H1 (cell line): ENCODE measurements around the gene PRPF6. TPM values are rescaled to one million over a fixed set of nuclear protein-coding genes. Genes with fewer than 3 reads are reported as not detected.

ENCODE experiments used
- CTCF ChIA-PET: fragments of 300-600 bp; sonication (Branson Sonifier 250); formaldehyde crosslinking; loops from one replicate; lab custom pipeline; 2021; ENCODE audit not compliant: partially characterized antibody; lab: Charles Lee
- POLR2A ChIA-PET: fragments of 300-600 bp; sonication (Branson Sonifier 250); formaldehyde crosslinking; loops from one replicate; lab custom pipeline; 2021; ENCODE audit warnings: inconsistent platforms; ENCODE audit not compliant: partially characterized antibody; lab: Charles Lee
- DNase-seq, 2 experiments: peaks; one replicate each; pipeline versions ENCODE4 v3.0.0 to v3.0.0-alpha.2; 2010 to 2022; ENCODE audit warnings: low spot score in 2 of 2, low read depth in 1 of 2, mixed read lengths in 1 of 2
- FAIRE-seq: peaks from 2 replicates; lab custom pipeline; 2011; peaks lifted over from hg19 to GRCh38; lab: Jason Lieb, UNC
- H2AFZ ChIP-seq: 2 replicates; pipeline ENCODE4 v1.8.1; 2012; ENCODE audit warnings: low read length, inconsistent platforms
- H2AK5ac ChIP-seq: 2 replicates; pipeline ENCODE4 v1.6.1; 2013; ENCODE audit warnings: low read depth, low read length
- H2BK120ac ChIP-seq: replicated peaks from 2 replicates; pipeline ENCODE3; 2013; ENCODE audit warnings: low read depth, low read length, inconsistent platforms
- H2BK12ac ChIP-seq: 2 replicates; pipeline ENCODE4 v1.6.1; 2013; ENCODE audit warnings: low read depth, low read length
- H2BK15ac ChIP-seq: 2 replicates; pipeline ENCODE4 v1.6.1; 2013; ENCODE audit warnings: low read length
- H2BK20ac ChIP-seq: 2 replicates; pipeline ENCODE4 v1.6.1; 2013; ENCODE audit warnings: low read length
- H2BK5ac ChIP-seq: 2 replicates; pipeline ENCODE4 v1.6.1; 2013; ENCODE audit warnings: low read depth, low read length
- H3K14ac ChIP-seq: 2 replicates; pipeline ENCODE4 v1.6.1; 2013; ENCODE audit warnings: inconsistent platforms; ENCODE audit not compliant: insufficient read length
- H3K18ac ChIP-seq: 2 replicates; pipeline ENCODE4 v1.6.1; 2013; ENCODE audit warnings: low read length; ENCODE audit errors: extremely low read depth
- H3K23ac ChIP-seq: 2 replicates; pipeline ENCODE4 v1.6.1; 2013; ENCODE audit warnings: inconsistent platforms; ENCODE audit not compliant: insufficient read length
- H3K23me2 ChIP-seq: 2 replicates; pipeline ENCODE4 v1.6.1; 2013; ENCODE audit warnings: low read depth, low read length
- H3K27ac ChIP-seq: 2 replicates; pipeline ENCODE4 v1.6.1; 2011; ENCODE audit warnings: low read depth, low read length, inconsistent platforms
- H3K27me3 ChIP-seq, 4 experiments: replicated peaks in 1 of 4; 1 replicate in 1 of 4; 2 replicates in 3 of 4; pipeline versions ENCODE4 v1.6.1 to v1.8.1; 2011 to 2013; ENCODE audit warnings: low read length in 3 of 4, mild to moderate bottlenecking in 3 of 4, inconsistent platforms in 2 of 4, mixed read lengths in 2 of 4, moderate library complexity in 1 of 4; ENCODE audit not compliant: control insufficient read depth in 3 of 4, insufficient read depth in 3 of 4; ENCODE audit errors: extremely low read depth in 1 of 4
- H3K36me3 ChIP-seq, 4 experiments: 2 replicates each; pipeline versions ENCODE4 v1.6.1 to v1.8.1; 2011 to 2013; ENCODE audit warnings: mild to moderate bottlenecking in 4 of 4, low read length in 3 of 4, moderate library complexity in 2 of 4, control low read depth in 1 of 4, inconsistent platforms in 1 of 4; ENCODE audit not compliant: insufficient read depth in 4 of 4, control insufficient read depth in 2 of 4
- H3K4ac ChIP-seq: replicated peaks from 2 replicates; pipeline ENCODE3; 2013; ENCODE audit warnings: low read length, low read depth, mixed read lengths, inconsistent platforms; ENCODE audit not compliant: insufficient read length
- H3K4me1 ChIP-seq, 4 experiments: replicated peaks in 1 of 4; 1 replicate in 1 of 4; 2 replicates in 3 of 4; pipeline versions ENCODE4 v1.6.1 to v1.8.1; 2011 to 2013; ENCODE audit warnings: low read length in 3 of 4, inconsistent platforms in 2 of 4, mixed read lengths in 1 of 4; ENCODE audit not compliant: insufficient read depth in 4 of 4, control insufficient read depth in 3 of 4
- H3K4me2 ChIP-seq, 2 experiments: 2 replicates each; pipeline versions ENCODE4 v1.6.1 to v1.8.1; 2011 to 2013; ENCODE audit warnings: low read depth in 2 of 2, low read length in 2 of 2, control low read depth in 1 of 2, inconsistent platforms in 1 of 2, mild to moderate bottlenecking in 1 of 2; ENCODE audit not compliant: insufficient read depth in 1 of 2
- H3K4me3 ChIP-seq, 4 experiments: fragments of 200-600, 300-600 bp in 1 of 4; sonication (generic), shearing (Covaris generic), sonication (Bioruptor Twin) in 1 of 4; 2 replicates each; pipeline versions ENCODE4 v1.5.1 to v1.8.1; 2011 to 2016; ENCODE audit warnings: low read length in 4 of 4, low read depth in 3 of 4, control low read depth in 2 of 4, inconsistent platforms in 2 of 4, mild to moderate bottlenecking in 2 of 4, mixed read lengths in 1 of 4, moderate library complexity in 1 of 4; ENCODE audit not compliant: insufficient read depth in 2 of 4; ENCODE audit errors: extremely low read depth in 1 of 4
- H3K56ac ChIP-seq: replicated peaks from 2 replicates; pipeline ENCODE3; 2013; ENCODE audit warnings: low read depth, mild to moderate bottlenecking, mixed read lengths, low read length, inconsistent platforms; ENCODE audit not compliant: insufficient read length
- H3K79me1 ChIP-seq: 2 replicates; pipeline ENCODE4 v1.6.1; 2013; ENCODE audit warnings: low read depth, low read length, control low read depth
- H3K79me2 ChIP-seq, 2 experiments: 2 replicates each; pipeline versions ENCODE4 v1.6.1 to v1.8.1; 2012 to 2013; ENCODE audit warnings: low read length in 2 of 2, mild to moderate bottlenecking in 2 of 2, inconsistent platforms in 1 of 2; ENCODE audit not compliant: insufficient read depth in 2 of 2, control insufficient read depth in 1 of 2
- H3K9ac ChIP-seq, 4 experiments: replicated peaks in 1 of 4; 1 replicate in 1 of 4; 2 replicates in 3 of 4; pipeline versions ENCODE4 v1.6.1 to v1.8.1; 2011 to 2013; ENCODE audit warnings: low read depth in 3 of 4, low read length in 3 of 4, control low read depth in 2 of 4, mild to moderate bottlenecking in 2 of 4, moderate library complexity in 2 of 4, inconsistent platforms in 1 of 4; ENCODE audit errors: extremely low read depth in 1 of 4
- H3K9me3 ChIP-seq, 2 experiments: 2 replicates each; pipeline versions ENCODE4 v1.6.1 to v1.8.1; 2012 to 2013; ENCODE audit warnings: mild to moderate bottlenecking in 2 of 2, moderate library complexity in 2 of 2, control low read depth in 1 of 2, inconsistent platforms in 1 of 2, low read depth in 1 of 2, low read length in 1 of 2, mixed read lengths in 1 of 2; ENCODE audit not compliant: insufficient read depth in 2 of 2
- H4K20me1 ChIP-seq, 2 experiments: replicated peaks in 1 of 2; 2 replicates each; pipeline versions ENCODE3 to v1.8.1; 2011 to 2013; ENCODE audit warnings: inconsistent platforms in 2 of 2, low read length in 2 of 2, mild to moderate bottlenecking in 1 of 2; ENCODE audit not compliant: insufficient read depth in 2 of 2, control insufficient read depth in 1 of 2
- H4K5ac ChIP-seq: 2 replicates; pipeline ENCODE4 v1.6.1; 2013; ENCODE audit warnings: low read length, low read depth, mixed read lengths, inconsistent platforms; ENCODE audit not compliant: insufficient read length
- H4K8ac ChIP-seq: 2 replicates; pipeline ENCODE4 v1.8.0; 2013; ENCODE audit warnings: mild to moderate bottlenecking, moderate library complexity, low read length, inconsistent platforms; ENCODE audit not compliant: insufficient read depth; ENCODE audit errors: extremely low read depth
- H4K91ac ChIP-seq: replicated peaks from 2 replicates; pipeline ENCODE3; 2013; ENCODE audit warnings: low read length, mixed read lengths, inconsistent platforms; ENCODE audit not compliant: insufficient read length
- CEBPB ChIP-seq: IDR thresholded peaks from 2 replicates; pipeline ENCODE4 v1.6.1; 2012; ENCODE audit warnings: low read depth, low read length
- CREB1 ChIP-seq: IDR thresholded peaks from 2 replicates; pipeline ENCODE4 v1.6.1; 2012; ENCODE audit warnings: inconsistent platforms
- HDAC2 ChIP-seq, 2 experiments: fragments of 300-600 bp in 1 of 2; sonication (generic) in 1 of 2; IDR thresholded peaks; 2 replicates each; pipeline ENCODE4 v1.6.1; 2011 to 2012; ENCODE audit warnings: low read depth in 2 of 2, low read length in 2 of 2, mild to moderate bottlenecking in 2 of 2, moderate library complexity in 2 of 2, borderline replicate concordance in 1 of 2, inconsistent platforms in 1 of 2
- KDM1A ChIP-seq: fragments of 200-600, 300-600 bp; sonication (generic); IDR thresholded peaks from 2 replicates; pipeline ENCODE4 v1.7.1; 2016; ENCODE audit warnings: mild to moderate bottlenecking, low read length, borderline replicate concordance
- RNF2 ChIP-seq: fragments of 200-900, 300-1000 bp; sonication (generic); IDR thresholded peaks from 2 replicates; pipeline ENCODE4 v1.7.1; 2016; ENCODE audit warnings: borderline replicate concordance, low read depth, mild to moderate bottlenecking, antibody characterized with exemption, low read length; ENCODE audit not compliant: poor library complexity, severe bottlenecking; ENCODE audit errors: missing control alignments
- SAP30 ChIP-seq: fragments of 300-600 bp; sonication (generic); IDR thresholded peaks from 2 replicates; pipeline ENCODE4 v1.7.1; 2012; ENCODE audit warnings: low read length, moderate library complexity, mild to moderate bottlenecking, inconsistent platforms; ENCODE audit not compliant: insufficient read depth, insufficient replicate concordance
- SIX5 ChIP-seq: IDR thresholded peaks from 2 replicates; pipeline ENCODE4 v1.6.1; 2011; ENCODE audit warnings: mild to moderate bottlenecking, low read depth, low read length
- SP1 ChIP-seq: IDR thresholded peaks from 2 replicates; pipeline ENCODE4 v1.6.1; 2011; ENCODE audit warnings: low read depth, low read length
- TAF1 ChIP-seq: IDR thresholded peaks from 2 replicates; pipeline ENCODE4 v1.6.1; 2011; ENCODE audit warnings: mild to moderate bottlenecking, low read depth, low read length
- WGBS, 2 experiments: shearing (Covaris generic) in 1 of 2; methylation state at CpG; one replicate each; pipeline versions ENCODE4 v1.1.6 to v1.1.7; 2013 to 2015; ENCODE audit warnings: low lambda C conversion rate in 2 of 2, mixed read lengths in 2 of 2, inconsistent platforms in 1 of 2, low coverage in 1 of 2, missing lambda C conversion rate in 1 of 2; ENCODE audit not compliant: insufficient replicate concordance in 2 of 2, insufficient coverage in 1 of 2, insufficient read length in 1 of 2; ENCODE audit errors: extremely low coverage in 1 of 2, missing lambda C conversion rate in 1 of 2; 5-methylcytosine and 5-hydroxymethylcytosine counted together
- polyA plus RNA-seq, 7 experiments: library from polyadenylated mRNA; depleted of rRNA in 3 of 7; stranded (reverse) in 5 of 7; unstranded in 2 of 7; fragments of >200 nt in 5 of 7; fragments of 200-250 nt in 2 of 7; gene quantifications; 1 replicate in 5 of 7; 2 replicates in 1 of 7; 4 replicates in 1 of 7; pipeline versions ENCODE4 v1.2.1 to v1.2.3, GENCODE V29; 2011 to 2013; ENCODE audit warnings: missing spikeins in 2 of 7, mixed read lengths in 2 of 7
- total RNA-seq: library from RNA; stranded (reverse); fragmentation: NEBNext Ultra II Directional; extraction: Animal tissue kit (Norgen Biotek cat#: 25700); gene quantifications from 2 replicates; pipeline ENCODE4 v1.2.1, GENCODE V29; 2021
- TF ChIP-seq, protein P1 (sequence below): IDR thresholded peaks from 2 replicates; pipeline ENCODE4 v1.6.1; 2011; ENCODE audit warnings: low read depth, mild to moderate bottlenecking, low read length; ENCODE audit not compliant: insufficient read depth
- TF ChIP-seq, protein P2 (sequence below): IDR thresholded peaks from 2 replicates; pipeline ENCODE4 v1.6.1; 2011; ENCODE audit warnings: low read length, improper control_type of control experiment

PRPF6 gene
- total and polyA plus RNA-seq, 2 of the 8 experiments (the other 6 are each of a cell fraction or from before 2014, with no cell fraction given), result 27.9 to 76.9 TPM

DNA sequence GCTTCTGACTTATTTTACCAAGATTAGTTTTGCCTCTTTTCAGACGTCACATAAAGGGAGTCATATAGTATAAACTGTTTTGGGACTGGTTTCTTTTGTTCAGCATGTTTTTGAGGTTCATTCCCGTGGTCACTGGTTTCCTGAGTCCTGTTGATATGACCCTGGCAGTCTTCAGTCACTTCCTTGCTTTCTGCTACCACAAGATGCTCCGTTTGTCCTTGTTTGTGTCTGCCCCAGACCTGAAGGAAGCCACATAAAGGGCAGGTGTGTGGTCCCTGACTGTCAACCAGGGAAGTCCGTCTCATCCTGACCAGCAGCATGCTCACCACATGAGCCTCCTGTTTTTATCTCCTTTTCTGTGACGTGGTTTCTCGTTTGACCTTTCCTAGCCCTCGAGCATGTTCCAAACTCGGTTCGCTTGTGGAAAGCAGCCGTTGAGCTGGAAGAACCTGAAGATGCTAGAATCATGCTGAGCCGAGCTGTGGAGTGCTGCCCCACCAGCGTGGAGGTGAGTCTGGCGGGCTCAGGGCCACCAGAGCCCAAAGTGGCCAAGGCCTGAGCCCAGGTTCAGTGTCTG is 29.0 kb downstream of the PRPF6 start:
- H4K20me1 ChIP-seq, result peaks cover 8 to 9% of the 10 kb centered on the region in 2 experiments
- H3K79me1 ChIP-seq, result peaks cover 4% of the 10 kb centered on the region
- no peak overlapping the region for H3K4ac ChIP-seq
- no peaks in the 10 kb centered on the region for H3K23me2 ChIP-seq
- no peak overlapping the region for H2AK5ac ChIP-seq
- WGBS, 2 experiments, result 90% methylated on average over 13 of the region's 13 CpGs; no CpG with 5 or more reads in 1 of the 2 experiments
- POLR2A ChIA-PET, result interaction anchor here (0.6 to 1.1 kb wide), 3 partner anchors 9 to 36 kb away, joined by 3 to 5 read pairs (median 3); no protein-coding TSS in a partner anchor
- peaks cover 12 to 45% (median 26%) of the 10 kb centered on the region in 4 experiments; a peak in 6 of 8 replicates for H3K36me3 ChIP-seq
- no peak overlapping the region for H4K5ac ChIP-seq
- H3K4me2 ChIP-seq, result no peak overlapping the region
- H3K27ac ChIP-seq, result no peak overlapping the region
- FAIRE-seq, result no peak
- no peaks in the 10 kb centered on the region for H3K9me3 ChIP-seq
- H2AFZ ChIP-seq, result no peak overlapping the region
- H3K9ac ChIP-seq, result 0 out of 7 replicates have a peak overlapping the region, but pooled peaks of 1 of the 4 experiments have one; percentile 10
- H4K91ac ChIP-seq, result no peak overlapping the region
- H2BK15ac ChIP-seq, result no peak overlapping the region
- H2BK5ac ChIP-seq, result no peak overlapping the region
- no peak overlapping the region for H3K4me3 ChIP-seq
- H2BK120ac ChIP-seq, result no peak overlapping the region
- H3K18ac ChIP-seq, result no peak overlapping the region
- no peak overlapping the region for H2BK12ac ChIP-seq
- no peaks in the 10 kb centered on the region for H3K4me1 ChIP-seq
- CTCF ChIA-PET, result interaction anchor here (0.8 kb wide), 1 partner anchor 44 kb away, joined by 3 read pairs; no protein-coding TSS in a partner anchor
- no peak for DNase-seq
- peak overlapping the region; percentile 74; the same call in 1 of the 2 replicates for H4K8ac ChIP-seq
- H3K27me3 ChIP-seq, result no peaks in the 10 kb centered on the region
- H3K79me2 ChIP-seq, result peaks cover 0 to 5% of the 10 kb centered on the region in 2 experiments; a peak in 2 of 4 replicates
- no peak overlapping the region for H3K14ac ChIP-seq
- no peak overlapping the region for H3K56ac ChIP-seq
- H2BK20ac ChIP-seq, result no peak overlapping the region
- no peak overlapping the region for H3K23ac ChIP-seq
- TF ChIP-seq KDM1A (no peak), TAF1 (no peak), CREB1 (no peak), SP1 (no peak), SAP30 (no peak), RNF2 (no peak), HDAC2 (IDR thresholded peaks at IDR 0.05; ENCODE audit: borderline replicate concordance in 1 of 2, low read depth in 2 of 2, low read length in 2 of 2) (no peak), CEBPB (no peak), SIX5 (no peak)
- TF ChIP-seq, protein P1, sequence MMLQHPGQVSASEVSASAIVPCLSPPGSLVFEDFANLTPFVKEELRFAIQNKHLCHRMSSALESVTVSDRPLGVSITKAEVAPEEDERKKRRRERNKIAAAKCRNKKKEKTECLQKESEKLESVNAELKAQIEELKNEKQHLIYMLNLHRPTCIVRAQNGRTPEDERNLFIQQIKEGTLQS, result no peak
- TF ChIP-seq, protein P2, sequence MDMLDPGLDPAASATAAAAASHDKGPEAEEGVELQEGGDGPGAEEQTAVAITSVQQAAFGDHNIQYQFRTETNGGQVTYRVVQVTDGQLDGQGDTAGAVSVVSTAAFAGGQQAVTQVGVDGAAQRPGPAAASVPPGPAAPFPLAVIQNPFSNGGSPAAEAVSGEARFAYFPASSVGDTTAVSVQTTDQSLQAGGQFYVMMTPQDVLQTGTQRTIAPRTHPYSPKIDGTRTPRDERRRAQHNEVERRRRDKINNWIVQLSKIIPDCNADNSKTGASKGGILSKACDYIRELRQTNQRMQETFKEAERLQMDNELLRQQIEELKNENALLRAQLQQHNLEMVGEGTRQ, result no peak
